Cerebellar nuclear complex (tissue), 1 donor: ENCODE measurements around the gene PAQR3.
"Not testable (repeated sequence)": the region's sequence is repeated elsewhere in the genome, so short reads cannot be mapped to it uniquely, and the experiment has no call there.

Experiments used
- DNase-seq, 2 experiments: peaks; one replicate each; lab custom pipeline; 2025; lab: John Stamatoyannopoulos, UW

PAQR3 gene

DNA sequence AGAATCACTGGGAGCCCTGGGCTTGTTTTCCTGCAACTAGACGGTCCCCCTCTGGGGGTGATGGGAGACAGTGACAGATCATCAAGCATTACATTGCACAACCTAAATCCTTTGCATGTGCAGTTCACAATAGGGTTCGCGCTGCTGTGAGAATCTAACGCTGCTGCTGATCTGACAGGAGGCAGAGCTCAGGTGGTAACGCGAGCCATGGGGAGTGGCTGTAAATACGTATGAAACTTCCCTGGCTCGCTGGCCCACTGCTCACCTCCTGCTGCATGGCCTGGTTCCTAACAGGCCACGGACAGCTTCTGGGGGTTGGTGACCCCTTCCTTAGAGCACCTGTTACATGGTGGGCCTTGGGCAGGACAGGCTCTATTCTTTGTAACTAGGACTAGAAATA lies 10.4 kb downstream of the PAQR3 start:
- DNase-seq = no peak

DNA sequence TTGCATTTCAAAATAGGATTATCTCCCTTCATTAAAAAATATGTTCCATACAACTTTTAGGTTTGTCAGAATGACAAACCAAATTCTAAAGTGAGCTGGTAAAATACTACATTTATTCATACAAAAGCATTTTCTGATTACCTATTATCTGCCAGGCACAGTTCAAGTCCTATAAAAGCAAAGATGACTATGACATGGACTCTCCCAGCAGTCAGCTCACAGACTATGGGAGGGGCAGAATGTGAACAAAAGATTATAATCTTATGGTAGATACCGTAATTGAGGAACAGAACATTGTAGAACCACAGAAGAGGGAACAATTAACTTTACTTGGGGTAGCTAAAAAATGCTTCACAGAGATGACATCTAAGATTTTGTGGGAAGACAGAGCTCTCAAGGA lies 12.4 kb downstream of the PAQR3 start:
- DNase-seq = no peak

DNA sequence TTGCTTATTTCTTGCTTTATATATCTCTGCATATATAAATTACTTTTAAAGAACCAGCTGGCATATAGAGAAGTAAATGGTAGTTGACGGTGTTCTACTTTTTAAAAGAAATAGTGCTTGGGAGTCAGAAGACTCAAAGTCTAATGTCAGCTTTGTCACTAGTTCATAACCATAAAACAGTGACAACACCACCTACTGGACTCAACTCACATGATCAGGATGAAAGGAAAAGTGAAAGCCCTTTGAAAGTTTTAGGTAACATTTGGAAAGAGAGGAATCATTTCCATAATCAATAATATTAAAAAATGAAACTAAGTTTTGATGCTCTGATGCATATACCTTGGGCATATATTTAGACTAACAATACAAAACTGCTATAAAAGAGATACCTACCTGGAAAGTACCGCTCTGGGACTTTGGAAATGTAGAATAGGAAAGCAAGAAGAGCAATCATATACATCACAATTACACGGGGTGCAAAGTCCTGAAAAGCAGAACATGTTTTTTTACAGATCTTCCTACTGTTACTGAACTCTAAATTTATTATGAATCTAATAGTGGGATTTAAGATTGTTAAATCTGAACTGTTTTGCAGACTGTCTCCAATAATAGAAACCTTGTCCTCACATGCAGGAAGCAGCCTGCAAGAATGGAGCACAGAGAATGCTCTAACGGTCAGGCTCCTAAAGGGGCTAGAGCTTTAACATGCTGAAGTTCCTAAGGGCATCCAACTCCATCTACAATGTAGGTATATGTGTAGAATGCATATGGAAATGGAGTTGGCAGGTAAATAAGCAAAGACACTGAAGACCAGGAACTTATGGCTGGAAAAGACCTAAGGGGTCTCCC lies 15.6 kb downstream of the PAQR3 start:
- no peak for DNase-seq

DNA sequence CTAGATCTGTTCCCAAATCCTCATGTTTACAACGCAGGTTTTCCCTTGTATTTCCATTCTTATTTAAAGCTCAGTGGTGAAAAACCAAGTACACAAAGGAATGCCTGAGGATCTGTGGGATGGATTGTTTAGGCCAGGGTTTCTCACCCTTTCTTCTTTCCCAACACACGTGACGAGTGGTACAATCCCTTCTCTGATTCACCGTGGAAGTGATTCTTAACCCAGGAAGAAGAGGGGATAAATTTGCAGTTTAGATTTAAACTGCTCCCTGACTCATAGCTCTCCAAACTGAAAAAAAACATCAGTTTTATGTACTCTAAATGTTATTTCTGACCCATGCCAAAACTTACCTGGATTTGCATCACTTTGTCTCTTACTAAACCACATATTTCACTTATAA lies 17.0 kb downstream of the PAQR3 start:
- DNase-seq = no peak

DNA sequence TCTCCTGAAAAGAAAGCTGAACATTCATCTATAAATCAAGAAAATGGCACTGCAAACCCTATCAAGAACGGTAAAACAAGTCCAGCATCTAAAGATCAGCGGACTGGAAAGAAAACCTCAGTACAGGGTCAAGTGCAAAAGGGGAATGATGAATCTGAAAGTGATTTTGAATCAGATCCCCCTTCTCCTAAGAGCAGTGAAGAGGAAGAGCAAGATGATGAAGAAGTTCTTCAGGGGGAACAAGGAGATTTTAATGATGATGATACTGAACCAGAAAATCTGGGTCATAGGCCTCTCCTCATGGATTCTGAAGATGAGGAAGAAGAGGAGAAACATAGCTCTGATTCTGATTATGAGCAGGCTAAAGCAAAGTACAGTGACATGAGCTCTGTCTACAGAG lies 28.6 kb downstream of the PAQR3 start:
- no peak for DNase-seq

DNA sequence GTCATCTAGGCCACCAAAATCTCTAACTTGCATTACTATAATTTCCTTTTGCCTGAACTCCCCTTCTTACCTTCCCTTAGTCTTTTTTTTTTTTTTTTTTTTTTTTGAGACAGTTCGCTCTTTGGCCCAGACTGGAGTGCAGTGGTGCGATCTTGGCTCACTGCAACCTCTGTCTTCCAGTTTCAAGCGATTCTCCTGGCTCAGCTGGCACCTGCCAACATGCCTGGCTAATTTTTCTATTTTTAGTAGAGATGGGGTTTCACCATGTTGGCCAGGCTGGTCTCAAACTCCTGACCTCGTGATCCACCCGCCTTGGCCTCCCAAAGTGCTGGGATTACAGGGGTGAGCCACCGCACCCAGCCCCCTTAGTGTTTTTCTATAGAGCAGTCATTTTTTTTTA lies 30.3 kb downstream of the PAQR3 start:
- not testable (repeated sequence) for DNase-seq

DNA sequence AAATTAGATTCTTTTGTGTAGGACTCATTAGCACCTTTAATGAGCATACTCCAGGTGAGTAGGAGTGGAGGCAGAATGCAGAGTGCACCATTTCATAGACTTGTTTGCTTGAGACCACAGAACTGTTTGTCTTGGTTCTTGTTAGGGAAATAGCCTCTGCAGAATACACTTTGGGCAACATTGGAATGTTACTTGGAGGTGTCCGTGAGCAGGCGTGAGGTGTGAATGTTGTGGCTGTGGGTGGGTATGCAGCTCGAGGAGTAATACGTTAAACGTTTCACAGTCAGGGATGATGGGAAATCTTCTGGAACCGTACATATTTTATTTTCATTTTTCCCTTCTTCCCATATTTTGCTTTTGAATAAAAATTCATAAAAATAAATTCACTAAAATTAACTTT lies 31.6 kb downstream of the PAQR3 start:
- no peak for DNase-seq

DNA sequence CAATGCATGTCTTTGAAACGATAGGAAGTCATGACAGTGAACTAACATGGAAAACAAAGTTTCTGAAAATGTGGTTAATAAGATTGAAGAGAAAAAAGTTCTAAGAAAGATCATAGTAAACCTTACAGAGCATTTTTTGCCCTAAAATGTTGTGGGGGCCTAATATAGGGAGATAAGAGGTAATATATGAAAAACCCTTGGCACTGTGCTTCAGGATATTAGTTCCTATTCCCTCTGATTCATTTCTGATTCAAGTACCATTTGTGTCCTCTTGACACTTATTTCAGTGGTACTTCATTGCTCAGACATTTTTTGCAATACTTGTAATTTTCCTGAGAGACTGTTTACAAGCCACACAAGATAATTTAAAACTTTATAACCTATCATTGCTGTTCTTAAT lies 35.1 kb downstream of the PAQR3 start:
- no peak for DNase-seq

DNA sequence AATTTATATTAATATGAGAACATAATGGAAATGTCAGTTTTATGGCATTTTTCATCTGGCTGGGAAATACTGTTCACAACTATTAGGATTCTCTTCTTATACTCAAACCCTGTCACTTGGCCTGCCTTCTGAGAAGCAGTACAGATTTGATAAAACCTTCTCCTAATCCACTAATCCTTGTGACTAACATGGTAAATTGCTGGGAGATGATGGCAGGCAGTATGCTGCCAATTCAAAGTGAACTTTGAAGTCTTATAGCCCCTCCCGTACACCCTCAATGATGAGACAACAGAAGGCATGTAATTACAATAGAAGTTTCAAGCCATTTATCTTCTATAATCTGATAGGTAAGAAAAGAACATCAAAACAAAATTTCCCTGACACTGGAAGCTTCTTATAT lies 36.9 kb downstream of the PAQR3 start:
- no peak for DNase-seq

DNA sequence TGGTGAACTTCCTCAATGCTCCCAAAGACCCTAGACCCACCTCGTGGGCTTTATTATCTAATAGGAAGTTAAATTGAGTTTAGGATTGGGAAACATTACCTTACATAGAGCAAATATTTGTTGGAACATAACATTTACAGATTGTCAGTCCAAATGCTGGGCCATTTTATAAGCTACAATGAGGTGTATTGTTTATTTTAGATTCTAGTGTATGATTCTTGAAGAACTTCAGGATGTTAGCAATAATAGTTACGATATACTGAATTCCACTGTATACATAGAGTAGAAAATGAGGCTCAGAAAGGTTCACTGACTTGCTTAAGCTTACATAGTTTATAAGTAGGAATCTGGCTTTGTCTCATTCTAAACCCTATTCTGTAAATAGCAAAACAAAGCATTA lies 37.4 kb downstream of the PAQR3 start:
- DNase-seq = no peak

DNA sequence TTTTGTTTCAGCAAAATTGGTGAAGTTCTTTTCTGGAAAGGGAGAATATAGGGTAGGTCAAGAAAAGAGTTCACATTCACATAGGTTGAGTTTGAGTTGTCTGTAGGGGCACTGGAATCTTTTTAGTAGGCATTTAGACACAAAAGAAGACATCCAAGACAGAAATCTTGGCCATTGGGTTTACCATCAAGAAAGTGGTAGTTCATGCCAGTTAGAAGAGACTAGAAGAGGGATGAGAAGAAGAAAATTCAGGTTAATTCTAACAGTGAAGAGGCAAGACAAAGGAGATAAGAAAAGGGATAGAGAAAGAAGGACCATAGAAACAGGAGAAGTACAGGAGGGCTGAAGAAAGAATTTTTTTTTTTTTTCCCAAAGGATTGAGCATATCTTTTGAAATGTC lies 39.9 kb downstream of the PAQR3 start:
- DNase-seq = no peak

DNA sequence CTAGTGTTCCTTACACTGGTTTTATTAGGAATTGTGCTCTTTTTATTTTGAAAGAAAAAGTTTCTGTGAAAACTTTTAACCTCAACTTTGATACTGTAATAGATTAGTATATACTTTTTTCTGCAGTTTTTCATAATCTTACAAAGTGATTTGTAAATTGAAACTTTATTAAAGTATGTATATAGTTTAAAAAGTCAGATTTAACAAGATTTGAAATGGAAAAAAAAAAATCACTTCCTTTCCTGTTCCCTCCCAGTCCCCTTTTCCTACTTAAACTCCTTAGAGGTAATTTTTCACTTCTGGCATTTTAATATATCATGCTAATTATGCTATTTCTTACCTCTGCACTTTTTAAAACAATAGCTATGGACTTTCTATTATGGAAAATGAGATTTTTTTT lies 49.3 kb downstream of the PAQR3 start:
- DNase-seq = no peak

DNA sequence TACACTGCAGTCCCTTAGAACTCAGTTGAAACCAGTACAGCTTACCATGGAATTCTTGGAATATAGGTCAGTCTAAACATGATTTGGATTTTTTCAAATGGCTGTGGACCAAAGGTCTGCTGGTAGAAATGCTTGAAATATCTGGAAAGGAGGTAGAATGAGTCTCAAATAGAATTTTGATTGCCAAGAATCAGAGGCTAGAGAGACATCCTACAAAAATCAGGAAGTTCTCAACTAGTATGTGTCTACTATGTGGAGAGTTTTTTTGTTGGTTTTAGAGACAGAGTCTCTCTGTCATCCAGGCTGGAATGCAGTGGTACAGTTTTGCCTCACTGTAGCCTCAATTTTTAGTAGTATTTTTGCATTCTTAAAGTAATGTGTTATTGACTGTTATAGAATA lies 53.6 kb downstream of the PAQR3 start:
- DNase-seq = no peak

DNA sequence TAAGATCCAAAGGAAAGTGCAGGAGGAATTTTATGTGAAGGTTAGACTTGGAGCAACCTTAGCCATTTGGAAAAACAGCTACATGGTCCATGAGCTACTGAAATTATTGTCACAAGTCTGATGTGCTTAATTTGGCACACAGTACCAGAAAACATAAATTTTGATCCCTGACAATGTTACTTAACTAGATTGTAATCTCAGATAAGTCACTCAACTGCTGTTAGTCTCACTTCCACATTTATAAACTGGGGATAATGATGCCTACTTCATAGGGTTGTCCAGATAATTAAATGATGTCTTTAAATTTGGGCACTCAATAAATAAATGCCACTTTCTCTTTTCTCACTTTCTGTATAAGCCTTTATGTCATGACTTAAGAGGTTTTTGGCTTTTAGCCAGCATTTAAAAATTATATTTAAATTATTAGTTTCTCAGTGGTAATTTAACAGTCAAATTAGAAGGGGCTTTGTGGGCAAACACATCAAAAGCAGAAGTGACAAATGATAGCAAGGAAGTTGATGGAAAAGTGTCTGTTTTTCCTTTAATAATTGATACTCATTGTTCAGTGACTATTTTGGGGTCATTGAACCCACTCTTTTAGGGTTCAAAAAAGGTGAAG lies 58.3 kb downstream of the PAQR3 start:
- no peak for DNase-seq

DNA sequence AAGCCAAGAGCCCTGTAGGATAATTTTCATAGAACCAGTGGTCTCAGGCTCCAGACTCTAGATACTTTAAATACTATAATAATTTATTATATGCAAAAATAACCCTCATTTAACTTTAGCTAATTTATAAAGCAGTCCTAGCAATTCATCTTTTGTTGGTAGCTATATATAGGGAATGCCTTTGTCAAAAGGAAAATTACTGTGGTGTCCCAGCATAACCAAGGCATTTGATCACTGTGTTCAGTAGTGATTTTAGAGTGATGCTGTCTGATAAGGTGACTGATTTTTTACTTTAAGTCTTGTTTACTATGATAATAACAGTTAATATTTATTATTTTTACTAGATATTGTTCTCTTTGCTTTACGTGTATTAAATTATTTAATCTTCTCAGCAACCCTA lies 61.2 kb downstream of the PAQR3 start:
- no peak for DNase-seq

DNA sequence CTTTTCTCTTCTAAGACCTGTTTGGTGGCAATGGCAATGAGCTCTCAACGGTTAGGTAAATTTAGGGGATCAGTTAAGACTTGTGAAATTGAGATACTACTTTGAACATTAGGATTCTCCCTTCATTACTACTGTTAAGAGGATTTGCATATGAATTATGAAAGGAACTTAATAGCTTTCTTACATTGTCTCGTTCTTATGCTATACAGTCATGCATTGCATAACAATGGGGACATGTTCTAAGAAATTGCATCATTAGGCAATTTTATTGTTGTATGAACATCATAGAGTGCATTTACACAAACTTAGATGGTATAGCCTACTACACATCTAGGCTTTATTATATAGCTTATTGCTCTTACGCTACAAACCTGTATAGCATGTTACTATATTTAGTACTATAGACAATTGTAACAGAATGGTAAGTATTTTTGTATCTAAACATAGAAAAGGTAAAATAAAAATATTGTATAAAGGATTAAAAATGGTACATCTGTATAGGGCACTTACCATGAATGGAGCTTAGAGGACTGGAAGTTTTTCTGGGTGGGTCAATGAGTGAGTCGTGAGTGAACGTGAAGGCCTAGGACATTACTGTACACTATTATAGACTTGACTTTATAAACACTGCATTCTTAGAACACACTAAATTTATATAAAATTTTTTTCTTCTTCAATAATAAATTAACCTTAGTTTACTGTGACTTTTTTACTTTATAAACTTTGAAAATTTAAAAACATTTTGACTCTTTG lies 62.5 kb downstream of the PAQR3 start:
- DNase-seq = no peak

DNA sequence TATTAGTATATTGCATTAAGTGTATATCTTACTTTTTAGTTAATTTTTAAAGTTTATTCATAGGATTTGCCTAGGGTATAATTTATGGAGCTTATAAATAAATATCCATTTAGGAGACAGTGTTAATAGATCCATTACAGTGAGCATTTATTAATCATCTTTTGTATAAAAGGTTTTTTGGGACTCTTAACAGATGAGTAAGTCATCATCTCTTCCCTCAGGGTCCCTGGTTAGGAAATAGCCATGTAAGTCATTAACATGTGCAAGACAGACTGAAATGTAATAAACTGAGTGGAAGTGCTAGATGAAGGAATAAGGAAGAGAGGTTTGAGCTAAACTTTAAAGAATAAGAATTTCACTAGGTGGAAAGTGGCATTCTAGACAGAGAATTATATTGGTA lies 69.2 kb downstream of the PAQR3 start:
- DNase-seq = no peak

DNA sequence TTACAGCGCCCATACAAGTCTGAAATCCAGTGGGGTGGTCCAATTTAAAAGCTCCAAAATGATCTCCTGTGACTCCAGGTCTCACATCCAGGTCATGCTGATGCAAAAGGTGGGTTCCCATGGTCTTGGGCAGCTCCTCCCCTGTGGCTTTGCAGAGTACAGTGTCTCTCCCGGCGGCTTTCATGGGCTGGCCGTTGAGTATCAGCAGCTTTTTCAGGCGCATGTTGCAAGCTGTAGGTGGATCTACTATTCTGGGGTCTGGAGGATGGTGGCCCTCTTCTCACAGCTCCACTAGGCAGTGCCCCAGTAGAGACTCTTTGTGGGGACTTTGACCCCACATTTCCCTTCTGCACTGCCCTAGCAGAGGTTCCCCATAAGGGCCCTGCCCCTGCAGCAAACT lies 70.5 kb downstream of the PAQR3 start:
- not testable (repeated sequence) for DNase-seq

DNA sequence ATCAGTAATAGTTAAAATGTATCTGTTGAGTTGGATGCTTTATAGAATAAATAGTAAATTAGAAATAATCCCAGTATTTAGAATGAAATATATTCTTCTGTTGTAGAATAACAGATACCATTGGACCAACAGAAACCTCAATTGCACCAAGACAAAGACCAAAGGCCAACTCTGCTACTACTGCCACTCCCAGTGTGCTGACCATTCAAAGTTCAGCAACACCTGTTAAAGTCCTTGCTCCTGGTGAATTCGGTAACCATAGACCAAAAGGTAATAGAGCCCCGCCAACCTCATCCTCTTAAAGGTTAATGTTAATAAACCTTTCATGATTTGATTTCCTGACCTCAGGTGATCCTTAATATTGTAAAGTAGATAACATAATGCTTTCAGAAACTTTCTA lies 73.8 kb downstream of the PAQR3 start:
- DNase-seq = no peak

DNA sequence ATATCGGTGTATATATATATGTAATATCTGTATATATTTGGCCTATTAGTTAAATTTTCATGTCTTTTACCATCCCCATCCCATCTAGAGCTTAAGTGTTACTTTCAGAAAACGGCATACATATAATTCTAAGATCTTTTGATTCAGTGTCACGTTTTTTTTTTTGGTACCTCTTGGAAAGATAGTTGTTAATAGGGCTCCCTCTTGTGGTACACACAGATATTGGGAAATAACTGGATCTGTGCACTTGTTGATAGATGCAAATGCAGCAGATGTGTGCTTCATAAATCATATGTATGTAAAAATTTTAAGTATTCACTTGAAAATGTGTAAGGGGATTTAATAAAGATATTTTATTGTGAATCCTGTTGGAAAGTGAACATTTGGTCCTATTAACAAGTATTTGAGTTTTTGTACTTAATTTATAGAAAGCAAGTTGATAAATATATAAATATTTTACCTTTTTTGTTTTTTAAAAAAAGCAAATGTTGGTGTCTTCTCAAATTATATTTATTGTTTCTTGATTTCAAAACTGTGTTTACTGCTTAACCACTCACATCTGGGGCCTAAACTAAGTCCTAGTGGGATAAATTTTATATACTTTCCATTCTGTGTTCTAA lies 74.7 kb downstream of the PAQR3 start:
- DNase-seq = no peak

DNA sequence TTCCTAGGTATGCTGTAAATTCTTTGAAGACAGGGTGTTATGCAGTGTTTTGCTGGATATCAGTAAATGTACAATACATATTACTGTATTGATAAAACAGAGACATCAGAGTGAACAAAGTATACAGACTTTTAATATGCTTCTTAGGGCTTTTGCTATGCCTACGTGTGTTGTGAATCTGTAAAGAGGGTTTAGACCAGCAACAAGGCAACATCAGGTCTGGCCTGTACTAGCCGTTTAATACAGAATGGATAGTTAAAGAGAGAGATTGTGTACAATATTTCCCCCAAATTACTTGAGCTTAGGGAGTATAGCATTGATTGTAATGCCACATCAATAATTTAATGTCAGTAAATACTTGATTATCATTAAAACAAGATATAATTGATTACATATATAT lies 75.2 kb downstream of the PAQR3 start:
- no peak for DNase-seq

DNA sequence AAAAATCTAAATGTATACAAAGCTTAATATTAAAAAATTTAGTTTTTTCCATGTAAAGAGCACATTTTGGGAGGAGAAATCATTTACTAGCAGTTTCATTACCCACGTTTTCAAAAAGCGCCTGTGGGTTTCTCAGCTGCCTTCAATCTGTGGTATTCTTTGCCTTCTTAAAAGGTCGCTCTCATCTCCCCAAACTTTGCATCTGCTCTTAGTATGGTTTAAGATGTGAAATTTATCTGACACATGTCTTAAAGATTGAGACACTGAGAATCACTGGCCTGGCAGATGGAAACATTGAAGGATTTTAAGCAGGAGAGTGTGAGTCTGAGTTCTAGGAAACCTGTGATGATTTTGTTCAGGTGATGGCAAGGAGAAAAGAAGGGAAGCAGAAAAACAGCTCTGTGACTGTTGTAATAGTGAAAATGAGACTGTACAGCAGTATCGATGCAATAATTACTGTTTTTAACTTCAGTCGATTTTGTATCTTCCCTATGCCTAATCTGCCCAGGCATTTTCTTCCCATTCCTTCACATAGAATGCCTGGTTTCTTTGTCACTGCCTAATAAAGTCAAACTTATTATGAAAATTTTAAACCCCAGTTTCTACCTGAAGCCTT lies 75.9 kb downstream of the PAQR3 start:
- DNase-seq = no peak
